RCC 7860 (cell line): ENCODE data around the gene RABL2B.

Source experiments
- DNase-seq: peaks from one replicate; pipeline ENCODE4 v3.0.0-alpha.2; 2015; ENCODE audit warnings: low spot score
- FAIRE-seq: peaks from 2 replicates; lab custom pipeline; 2012; peaks lifted over from hg19 to GRCh38; lab: Jason Lieb, UNC

RABL2B gene

GRCh38 chr22:50724616-50725015, 58.8 kb downstream of the RABL2B start:
- no peak for FAIRE-seq
- no peak for DNase-seq

DNA sequence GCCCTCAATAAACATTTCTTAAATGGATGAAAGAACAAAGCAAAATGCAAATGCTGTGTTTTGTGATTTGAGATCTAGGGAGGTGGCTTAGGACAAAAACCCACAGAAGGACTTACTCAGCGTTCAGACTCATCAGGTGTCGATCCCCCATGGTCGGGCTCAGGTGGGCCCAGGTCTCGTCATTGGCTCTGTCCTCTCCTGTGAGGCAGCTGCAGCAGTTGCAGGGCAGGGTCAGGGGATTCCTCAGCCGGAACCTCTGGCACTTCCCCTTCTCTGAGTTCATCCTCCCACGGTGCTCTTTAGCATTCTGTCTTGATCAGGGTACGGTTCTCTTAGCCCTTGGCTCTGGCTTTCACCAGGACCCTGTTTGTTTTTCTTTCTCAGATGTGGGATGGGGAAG, 59.4 kb downstream of the RABL2B start:
- no peak for DNase-seq
- no peak for FAIRE-seq

GRCh38 chr22:50722716-50723428, 60.6 kb downstream of the RABL2B start:
- FAIRE-seq (no peak), DNase-seq (no peak)

- FAIRE-seq = no peak
- no peak for DNase-seq
Measured at GRCh38 chr22:50722048-50722701, 61.3 kb downstream of the RABL2B start.

DNA sequence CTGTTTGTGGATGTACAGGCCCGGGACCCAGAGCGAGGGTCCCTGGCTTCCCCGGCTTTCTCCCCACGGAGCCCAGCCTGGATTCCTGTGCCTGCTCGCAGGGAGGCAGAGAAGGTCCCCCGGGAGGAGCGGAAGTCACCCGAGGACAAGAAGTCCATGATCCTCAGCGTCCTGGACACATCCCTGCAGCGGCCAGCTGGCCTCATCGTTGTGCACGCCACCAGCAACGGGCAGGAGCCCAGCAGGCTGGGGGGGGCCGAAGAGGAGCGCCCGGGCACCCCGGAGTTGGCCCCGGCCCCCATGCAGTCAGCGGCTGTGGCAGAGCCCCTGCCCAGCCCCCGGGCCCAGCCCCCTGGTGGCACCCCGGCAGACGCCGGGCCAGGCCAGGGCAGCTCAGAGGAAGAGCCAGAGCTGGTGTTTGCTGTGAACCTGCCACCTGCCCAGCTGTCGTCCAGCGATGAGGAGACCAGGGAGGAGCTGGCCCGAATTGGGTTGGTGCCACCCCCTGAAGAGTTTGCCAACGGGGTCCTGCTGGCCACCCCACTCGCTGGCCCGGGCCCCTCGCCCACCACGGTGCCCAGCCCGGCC, 62.1 kb downstream of the RABL2B start:
- FAIRE-seq = no peak

GRCh38 chr22:50720301-50721256, 62.9 kb downstream of the RABL2B start:
- DNase-seq (no peak), FAIRE-seq (no peak)

More for the DNA sequence above, 62.1 kb downstream of the RABL2B start:
- no peak for DNase-seq

DNA sequence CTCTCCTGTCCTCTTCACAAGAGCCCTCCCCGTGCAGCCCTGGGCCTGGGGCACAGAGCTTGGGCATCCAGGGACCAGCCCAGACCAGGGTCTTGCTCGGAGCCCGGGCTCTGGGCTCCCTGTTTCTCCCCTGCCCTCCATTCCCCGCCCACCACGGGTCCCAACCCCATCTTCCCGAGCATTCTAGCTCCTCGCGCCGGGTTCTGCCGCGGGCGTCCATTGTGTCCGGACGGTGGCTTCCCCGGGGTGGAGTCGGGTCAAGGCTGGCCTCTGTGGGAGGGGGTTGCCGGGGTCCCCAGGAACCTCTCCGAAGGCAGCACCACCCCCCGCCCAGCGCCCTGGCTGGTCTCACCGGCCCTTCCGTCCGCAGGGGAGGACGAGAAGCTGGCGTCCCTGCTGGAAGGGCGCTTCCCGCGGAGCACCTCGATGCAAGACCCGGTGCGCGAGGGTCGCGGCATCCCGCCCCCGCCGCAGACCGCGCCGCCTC, 63.6 kb downstream of the RABL2B start:
- DNase-seq (no peak), FAIRE-seq (no peak)

- DNase-seq = no peak
- FAIRE-seq = no peak
Measured at GRCh38 chr22:50718352-50718709, 65.1 kb downstream of the RABL2B start.

DNA sequence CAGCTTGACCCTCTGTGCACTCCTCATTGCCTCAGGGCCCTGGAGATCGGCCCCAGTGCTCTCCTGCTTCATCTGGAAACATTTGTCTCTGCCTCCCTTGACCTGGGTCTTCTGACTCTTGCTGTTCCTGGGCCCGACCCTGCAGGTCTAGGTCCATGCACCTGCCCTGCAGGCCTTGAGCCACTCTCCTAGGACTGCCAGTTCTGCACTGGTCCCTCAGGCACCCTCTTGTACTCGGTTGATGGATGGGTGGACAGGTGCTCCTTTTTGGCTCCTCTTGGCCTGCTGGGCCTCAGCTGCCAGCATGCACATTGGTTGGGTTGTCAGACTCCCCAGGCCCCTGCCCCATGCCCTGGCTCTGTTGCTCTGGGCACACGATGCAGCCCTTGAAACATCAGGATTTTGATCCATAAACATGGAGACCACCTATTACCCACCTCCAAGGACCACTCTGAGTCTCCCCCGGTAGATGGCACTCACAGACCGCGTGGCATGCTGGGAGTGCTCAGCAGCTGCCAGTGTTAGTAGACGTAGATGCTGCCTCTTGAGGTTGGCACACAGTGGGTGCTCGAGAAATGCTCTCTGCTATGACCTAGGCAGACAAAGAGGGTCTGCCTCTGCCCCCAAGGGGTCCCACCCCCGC, 65.6 kb downstream of the RABL2B start:
- FAIRE-seq (no peak), DNase-seq (no peak)
